ENCODE results near the gene PRDM8.
A peak's percentile ranks its signal among the peaks of the same experiment; 100 is the strongest.

PRDM8 gene

GRCh38 chr4:80229128-80229527 lies 31.8 kb downstream of the PRDM8 start:
- no peaks in the 10 kb centered on the region for H3K9me3 ChIP-seq (ENCODE audit: insufficient read depth, low read depth, low read length)
- no peak overlapping the region for H3K23ac ChIP-seq (ENCODE audit: low read length)
- H2BK12ac ChIP-seq (ENCODE audit: low read length): no peak overlapping the region
- no peaks in the 10 kb centered on the region for H3K4me1 ChIP-seq (ENCODE audit: control insufficient read depth in 1 of 2, insufficient read depth in 2 of 2, low read length in 2 of 2)
- no peak overlapping the region for H3K14ac ChIP-seq (ENCODE audit: low read length)
- H4K8ac ChIP-seq (ENCODE audit: low read depth, low read length): no peak overlapping the region
- no peak overlapping the region for H4K12ac ChIP-seq (ENCODE audit: low read depth, low read length)
- H3K4ac ChIP-seq (ENCODE audit: low read depth, low read length): no peak overlapping the region
- H3K9ac ChIP-seq (ENCODE audit: low read length): no peak overlapping the region
- no peaks in the 10 kb centered on the region for H3K79me2 ChIP-seq (ENCODE audit: control insufficient read depth, insufficient read depth, low read length, poor library complexity)
- no peak overlapping the region for H3K4me2 ChIP-seq (ENCODE audit: low read length)
- WGBS (ENCODE audit: extremely low coverage, insufficient coverage, insufficient read length): no CpG with 5 or more reads among the region's 2 CpGs
- H3K4me3 ChIP-seq (ENCODE audit: low read depth, low read length): no peak overlapping the region
- no peak overlapping the region for H2AFZ ChIP-seq (ENCODE audit: insufficient read depth, low read length, poor library complexity)
- no peak overlapping the region for H3K27ac ChIP-seq (ENCODE audit: low read depth, low read length)
- H3K36me3 ChIP-seq (ENCODE audit: control insufficient read depth in 1 of 2, insufficient read depth in 2 of 2, low read length in 2 of 2): no peaks in the 10 kb centered on the region
- no peak overlapping the region for H2BK5ac ChIP-seq (ENCODE audit: low read depth, low read length, poor library complexity)
- H3K27me3 ChIP-seq (ENCODE audit: insufficient read depth, low read length): no peaks in the 10 kb centered on the region
- no peak for DNase-seq
- no peak overlapping the region for H4K91ac ChIP-seq (ENCODE audit: low read depth, low read length)
- no peak overlapping the region for H2AK5ac ChIP-seq (ENCODE audit: low read length)
- no peak overlapping the region for H2BK120ac ChIP-seq (ENCODE audit: insufficient read depth, low read length, poor library complexity)
- no peak overlapping the region for H3K18ac ChIP-seq (ENCODE audit: low read length)
- H3K79me1 ChIP-seq (ENCODE audit: low read length): no peaks in the 10 kb centered on the region

GRCh38 chr4:80229590-80229989 lies 32.3 kb downstream of the PRDM8 start:
- DNase-seq: no peak
- no CpG with 5 or more reads among the region's 2 CpGs for WGBS (ENCODE audit: extremely low coverage, insufficient coverage, insufficient read length)
- no peaks in the 10 kb centered on the region for H3K9me3 ChIP-seq (ENCODE audit: insufficient read depth, low read depth, low read length)
- H4K91ac ChIP-seq (ENCODE audit: low read depth, low read length): no peak overlapping the region
- no peak overlapping the region for H3K18ac ChIP-seq (ENCODE audit: low read length)
- no peak overlapping the region for H3K23ac ChIP-seq (ENCODE audit: low read length)
- H4K12ac ChIP-seq (ENCODE audit: low read depth, low read length): no peak overlapping the region
- no peak overlapping the region for H2BK12ac ChIP-seq (ENCODE audit: low read length)
- H3K79me2 ChIP-seq (ENCODE audit: control insufficient read depth, insufficient read depth, low read length, poor library complexity): no peaks in the 10 kb centered on the region
- H2AFZ ChIP-seq (ENCODE audit: insufficient read depth, low read length, poor library complexity): no peak overlapping the region
- H3K9ac ChIP-seq (ENCODE audit: low read length): no peak overlapping the region
- H2AK5ac ChIP-seq (ENCODE audit: low read length): no peak overlapping the region
- no peak overlapping the region for H3K27ac ChIP-seq (ENCODE audit: low read depth, low read length)
- H3K79me1 ChIP-seq (ENCODE audit: low read length): no peaks in the 10 kb centered on the region
- no peaks in the 10 kb centered on the region for H3K36me3 ChIP-seq (ENCODE audit: control insufficient read depth in 1 of 2, insufficient read depth in 2 of 2, low read length in 2 of 2)
- no peak overlapping the region for H3K4me2 ChIP-seq (ENCODE audit: low read length)
- H3K27me3 ChIP-seq (ENCODE audit: insufficient read depth, low read length): no peaks in the 10 kb centered on the region
- H3K4me3 ChIP-seq (ENCODE audit: low read depth, low read length): no peak overlapping the region
- no peaks in the 10 kb centered on the region for H3K4me1 ChIP-seq (ENCODE audit: control insufficient read depth in 1 of 2, insufficient read depth in 2 of 2, low read length in 2 of 2)
- no peak overlapping the region for H3K14ac ChIP-seq (ENCODE audit: low read length)
- H2BK5ac ChIP-seq (ENCODE audit: low read depth, low read length, poor library complexity): no peak overlapping the region
- no peak overlapping the region for H2BK120ac ChIP-seq (ENCODE audit: insufficient read depth, low read length, poor library complexity)
- H4K8ac ChIP-seq (ENCODE audit: low read depth, low read length): no peak overlapping the region
- no peak overlapping the region for H3K4ac ChIP-seq (ENCODE audit: low read depth, low read length)

- H2AK5ac ChIP-seq (ENCODE audit: low read length): no peak overlapping the region
- H3K9ac ChIP-seq (ENCODE audit: low read length): no peak overlapping the region
- WGBS (ENCODE audit: extremely low coverage, insufficient coverage, insufficient read length): no CpG with 5 or more reads among the region's 5 CpGs
- H3K4me3 ChIP-seq (ENCODE audit: low read depth, low read length): no peak overlapping the region
- H3K4ac ChIP-seq (ENCODE audit: low read depth, low read length): no peak overlapping the region
- no peaks in the 10 kb centered on the region for H3K4me1 ChIP-seq (ENCODE audit: control insufficient read depth in 1 of 2, insufficient read depth in 2 of 2, low read length in 2 of 2)
- no peaks in the 10 kb centered on the region for H3K9me3 ChIP-seq (ENCODE audit: insufficient read depth, low read depth, low read length)
- no peak overlapping the region for H2BK120ac ChIP-seq (ENCODE audit: insufficient read depth, low read length, poor library complexity)
- H2BK12ac ChIP-seq (ENCODE audit: low read length): no peak overlapping the region
- H3K27me3 ChIP-seq (ENCODE audit: insufficient read depth, low read length): no peaks in the 10 kb centered on the region
- no peak overlapping the region for H4K8ac ChIP-seq (ENCODE audit: low read depth, low read length)
- no peak overlapping the region for H2AFZ ChIP-seq (ENCODE audit: insufficient read depth, low read length, poor library complexity)
- H3K23ac ChIP-seq (ENCODE audit: low read length): no peak overlapping the region
- peak; percentile 20 to 71 for DNase-seq
- no peak overlapping the region for H3K4me2 ChIP-seq (ENCODE audit: low read length)
- no peak overlapping the region for H4K91ac ChIP-seq (ENCODE audit: low read depth, low read length)
- H2BK5ac ChIP-seq (ENCODE audit: low read depth, low read length, poor library complexity): no peak overlapping the region
- H3K18ac ChIP-seq (ENCODE audit: low read length): no peak overlapping the region
- no peak overlapping the region for H3K27ac ChIP-seq (ENCODE audit: low read depth, low read length)
- H4K12ac ChIP-seq (ENCODE audit: low read depth, low read length): no peak overlapping the region
- no peaks in the 10 kb centered on the region for H3K79me2 ChIP-seq (ENCODE audit: control insufficient read depth, insufficient read depth, low read length, poor library complexity)
- no peaks in the 10 kb centered on the region for H3K36me3 ChIP-seq (ENCODE audit: control insufficient read depth in 1 of 2, insufficient read depth in 2 of 2, low read length in 2 of 2)
- H3K14ac ChIP-seq (ENCODE audit: low read length): no peak overlapping the region
- no peaks in the 10 kb centered on the region for H3K79me1 ChIP-seq (ENCODE audit: low read length)
These were observed 33.9 kb downstream of the PRDM8 start for GRCh38 chr4:80231180-80231579.

- Histone ChIP-seq H2BK5ac (ENCODE audit: low read depth, low read length, poor library complexity) (no peak overlapping the region), H3K27ac (ENCODE audit: low read depth, low read length) (no peak overlapping the region), H3K36me3 (ENCODE audit: control insufficient read depth in 1 of 2, insufficient read depth in 2 of 2, low read length in 2 of 2) (no peaks in the 10 kb centered on the region), H2BK120ac (ENCODE audit: insufficient read depth, low read length, poor library complexity) (no peak overlapping the region), H3K9ac (ENCODE audit: low read length) (no peak overlapping the region), H3K23ac (ENCODE audit: low read length) (no peak overlapping the region), H3K4me2 (ENCODE audit: low read length) (no peak overlapping the region), H2AFZ (ENCODE audit: insufficient read depth, low read length, poor library complexity) (no peak overlapping the region), H3K9me3 (ENCODE audit: insufficient read depth, low read depth, low read length) (no peaks in the 10 kb centered on the region), H3K18ac (ENCODE audit: low read length) (no peak overlapping the region), H3K4me3 (ENCODE audit: low read depth, low read length) (no peak overlapping the region), H3K4me1 (ENCODE audit: control insufficient read depth in 1 of 2, insufficient read depth in 2 of 2, low read length in 2 of 2) (no peaks in the 10 kb centered on the region), H4K91ac (ENCODE audit: low read depth, low read length) (no peak overlapping the region), H3K79me2 (ENCODE audit: control insufficient read depth, insufficient read depth, low read length, poor library complexity) (no peaks in the 10 kb centered on the region), H4K8ac (ENCODE audit: low read depth, low read length) (no peak overlapping the region), H3K14ac (ENCODE audit: low read length) (no peak overlapping the region), H3K79me1 (ENCODE audit: low read length) (no peaks in the 10 kb centered on the region), H2AK5ac (ENCODE audit: low read length) (no peak overlapping the region), H3K27me3 (ENCODE audit: insufficient read depth, low read length) (no peaks in the 10 kb centered on the region), H3K4ac (ENCODE audit: low read depth, low read length) (no peak overlapping the region), H2BK12ac (ENCODE audit: low read length) (no peak overlapping the region), H4K12ac (ENCODE audit: low read depth, low read length) (no peak overlapping the region)
- no peak for DNase-seq
- no CpG with 5 or more reads among the region's 2 CpGs for WGBS (ENCODE audit: extremely low coverage, insufficient coverage, insufficient read length)
These were observed 35.5 kb downstream of the PRDM8 start for GRCh38 chr4:80232707-80233370.
